Spleen (tissue), 11 donors: ENCODE results near the gene WDR59. TPM values are rescaled to one million over a fixed set of nuclear protein-coding genes. Genes with fewer than 3 reads are reported as not detected.

Experiments
- DNase-seq: peaks from one replicate; pipeline ENCODE4 v3.0.0-alpha.2; 2020
- H3K27ac ChIP-seq, 8 donors: fragments of 200-600 bp; sonication (generic) in 7 of 8; 1 replicate in 4 of 8; 2 replicates in 4 of 8; pipeline versions ENCODE4 v1.5.0 to v1.8.0; 2016 to 2021; ENCODE audit warnings: inconsistent platforms in 4 of 8, mild to moderate bottlenecking in 4 of 8, moderate library complexity in 1 of 8
- H3K27me3 ChIP-seq, 7 donors: fragments of 200-600 bp; sonication (generic) in 6 of 7; replicated peaks in 1 of 7; 1 replicate in 4 of 7; 2 replicates in 3 of 7; pipeline versions ENCODE4 v1.5.0 to v1.8.0; 2016 to 2021; ENCODE audit warnings: inconsistent platforms in 3 of 7, mild to moderate bottlenecking in 1 of 7
- H3K36me3 ChIP-seq, 6 donors: fragments of 200-600 bp; sonication (generic) in 5 of 6; 1 replicate in 4 of 6; 2 replicates in 2 of 6; pipeline versions ENCODE4 v1.5.0 to v1.8.0; 2016 to 2021; ENCODE audit warnings: inconsistent platforms in 2 of 6
- H3K4me1 ChIP-seq, 6 donors: fragments of 200-600 bp; sonication (generic) in 5 of 6; 1 replicate in 3 of 6; 2 replicates in 3 of 6; pipeline versions ENCODE4 v1.5.0 to v1.8.0; 2016 to 2021; ENCODE audit warnings: inconsistent platforms in 3 of 6
- H3K4me3 ChIP-seq, 8 donors: fragments of 200-600 bp; sonication (generic) in 7 of 8; 1 replicate in 4 of 8; 2 replicates in 4 of 8; pipeline versions ENCODE4 v1.5.0 to v1.8.0; 2016 to 2021; ENCODE audit warnings: inconsistent platforms in 4 of 8, mild to moderate bottlenecking in 4 of 8, moderate library complexity in 2 of 8
- H3K9me3 ChIP-seq, 8 donors: fragments of 200-600 bp; sonication (generic) in 7 of 8; 1 replicate in 4 of 8; 2 replicates in 4 of 8; pipeline versions ENCODE4 v1.5.0 to v1.8.0; 2016 to 2021; ENCODE audit warnings: inconsistent platforms in 4 of 8
- CTCF ChIP-seq, 11 experiments: fragments of 200-600 bp in 7 of 11; fragments of 450-650 bp in 4 of 11; sonication (generic) in 4 of 11; IDR thresholded peaks in 8 of 11; conservative IDR thresholded peaks in 3 of 11; 1 replicate in 7 of 11; 2 replicates in 4 of 11; pipeline versions ENCODE4 v1.4.0 to v1.8.0; 2016 to 2021; ENCODE audit warnings: antibody characterized with exemption in 11 of 11, inconsistent platforms in 4 of 11, mild to moderate bottlenecking in 1 of 11
- POLR2A ChIP-seq, 3 donors: fragments of 450-650 bp; IDR thresholded peaks; one replicate each; pipeline ENCODE4 v1.5.1; 2017; ENCODE audit warnings: antibody characterized with exemption in 3 of 3, mild to moderate bottlenecking in 1 of 3
- POLR2AphosphoS5 ChIP-seq, 3 donors: sonication (generic); formaldehyde crosslinking; IDR thresholded peaks; one replicate each; pipeline ENCODE4 v1.5.1; 2017; ENCODE audit warnings: antibody characterized with exemption in 3 of 3
- WGBS, 5 donors: extraction: QIAGEN DNeasy Blood & Tissue Kit in 3 of 5; methylation state at CpG; one replicate each; pipeline versions ENCODE4 v1.1.5 to v1.1.7; 2013 to 2018; 5-methylcytosine and 5-hydroxymethylcytosine counted together
- intact Hi-C: fragments of 100-400 bp; cut with DNase I; formaldehyde crosslinking; loops from one replicate; pipeline ENCODE4 v1.15.0; 2023; ENCODE audit warnings: low total_unique reads
- polyA plus RNA-seq, 3 donors: library from polyadenylated mRNA; stranded (reverse); fragments of 200-250 nt; gene quantifications; one replicate each; pipeline ENCODE4 v1.2.1, GENCODE V29; 2013
- total RNA-seq, 7 donors: library from RNA; depleted of rRNA in 3 of 7; stranded (reverse); fragments of >200 nt in 3 of 7; fragmentation: NEBNext Ultra II Directional in 4 of 7; extraction: Animal tissue kit (Norgen Biotek cat#: 25700) in 4 of 7; gene quantifications; one replicate each; pipeline versions ENCODE4 v1.1.0 to v1.2.1, GENCODE V29; 2016 to 2021
- donor health status: healthy with polysubstance abuse.
- donor health status: DM: no; HTN: no; CAD: no; lungs with moderate emphysema.
- donor health status: DM: no; HTN: no; CAD: no.
- donor health status: Bipolar disorder and iron deficiency.
- donor health status: healthy.
- donor health status: DM: no; HTN: no; CAD: no.
- donor health status: DM: yes; HTN: yes; CAD: no.

WDR59 gene
- total and polyA plus RNA-seq, 10 donors, result 18.1 to 76.7 (median 46.4) TPM

GRCh38 chr16:74887084-74887483 is 97.8 kb downstream of the WDR59 start:
- intact Hi-C loops, result no loop called here
- TF ChIP-seq POLR2A (IDR thresholded peaks at IDR 0.05) (no peak), CTCF (IDR thresholded peaks at IDR 0.05 in 8 of 11, conservative IDR thresholded peaks at IDR 0.05 in 3 of 11) (no peak), POLR2AphosphoS5 (IDR thresholded peaks at IDR 0.05) (no peak)
- no peaks in the 10 kb centered on the region for H3K4me1 ChIP-seq
- no peaks in the 10 kb centered on the region for H3K27me3 ChIP-seq
- no peaks in the 10 kb centered on the region for H3K9me3 ChIP-seq
- H3K4me3 ChIP-seq, result no peak overlapping the region
- WGBS, 5 donors, result 95 to 97% (median 97%) methylated on average over 2 of the region's 2 CpGs
- H3K27ac ChIP-seq, result no peak overlapping the region
- DNase-seq, result no peak
- peaks cover 0 to 100% (median 76%) of the 10 kb centered on the region in 6 donors for H3K36me3 ChIP-seq

- intact Hi-C loops, result no loop called here
- H3K27ac ChIP-seq, result no peak overlapping the region
- H3K36me3 ChIP-seq, result peaks cover 0 to 100% (median 49%) of the 10 kb centered on the region in 6 donors
- no peak overlapping the region for H3K4me3 ChIP-seq
- 92 to 97% (median 96%) methylated on average over 7 of the region's 7 CpGs for WGBS, 5 donors
- no peaks in the 10 kb centered on the region for H3K4me1 ChIP-seq
- no peak for TF ChIP-seq CTCF (IDR thresholded peaks at IDR 0.05 in 8 of 11, conservative IDR thresholded peaks at IDR 0.05 in 3 of 11)
- TF ChIP-seq POLR2AphosphoS5 (IDR thresholded peaks at IDR 0.05), result no peak
- TF ChIP-seq POLR2A (IDR thresholded peaks at IDR 0.05), result no peak
- no peaks in the 10 kb centered on the region for H3K27me3 ChIP-seq
- no peaks in the 10 kb centered on the region for H3K9me3 ChIP-seq
- no peak for DNase-seq
Measured at GRCh38 chr16:74877706-74878105, 107.2 kb downstream of the WDR59 start.

- no peak overlapping the region for H3K4me3 ChIP-seq
- TF ChIP-seq POLR2A (IDR thresholded peaks at IDR 0.05) (no peak), CTCF (IDR thresholded peaks at IDR 0.05 in 8 of 11, conservative IDR thresholded peaks at IDR 0.05 in 3 of 11) (no peak), POLR2AphosphoS5 (IDR thresholded peaks at IDR 0.05) (no peak)
- H3K27me3 ChIP-seq, result no peaks in the 10 kb centered on the region
- H3K9me3 ChIP-seq, result no peaks in the 10 kb centered on the region
- intact Hi-C loops, result no loop called here
- WGBS, 5 donors, result 92 to 95% (median 93%) methylated on average over 13 of the region's 13 CpGs
- no peaks in the 10 kb centered on the region for H3K4me1 ChIP-seq
- no peak for DNase-seq
- no peak overlapping the region for H3K27ac ChIP-seq
- peaks cover 0 to 91% (median 30%) of the 10 kb centered on the region in 6 donors for H3K36me3 ChIP-seq
Measured at GRCh38 chr16:74874912-74875546, 109.9 kb downstream of the WDR59 start.

DNA sequence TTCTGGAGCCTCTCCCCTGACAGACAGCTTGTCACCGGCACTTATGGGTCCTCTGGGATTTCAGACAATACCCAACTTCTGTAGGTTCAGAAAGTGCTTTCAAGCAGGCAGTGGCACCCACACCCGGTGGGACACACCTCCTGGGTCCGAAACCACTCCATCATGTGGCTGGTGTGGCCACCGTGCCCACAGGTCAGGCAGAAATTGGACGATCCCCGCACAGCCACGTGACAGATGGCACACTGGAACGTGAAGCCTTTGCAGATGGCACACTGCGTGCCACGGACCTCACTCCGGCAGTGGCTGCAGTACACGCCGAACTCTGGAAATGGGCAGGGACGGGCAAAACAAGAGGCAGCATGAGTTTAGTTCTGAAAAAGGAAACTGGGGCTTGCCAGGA is 110.8 kb downstream of the WDR59 start:
- DNase-seq, result no peak
- H3K4me1 ChIP-seq, result no peaks in the 10 kb centered on the region
- no peaks in the 10 kb centered on the region for H3K9me3 ChIP-seq
- H3K36me3 ChIP-seq, result peaks cover 0 to 82% (median 25%) of the 10 kb centered on the region in 6 donors
- no peak overlapping the region for H3K4me3 ChIP-seq
- H3K27ac ChIP-seq, result no peak overlapping the region
- TF ChIP-seq CTCF (IDR thresholded peaks at IDR 0.05 in 8 of 11, conservative IDR thresholded peaks at IDR 0.05 in 3 of 11) (no peak), POLR2AphosphoS5 (IDR thresholded peaks at IDR 0.05) (peak in 1 of 3 donors; percentile 9), POLR2A (IDR thresholded peaks at IDR 0.05) (no peak)
- intact Hi-C loops, result no loop called here
- WGBS, 5 donors, result 93 to 95% (median 94%) methylated on average over 12 to 14 of the region's 14 CpGs
- no peaks in the 10 kb centered on the region for H3K27me3 ChIP-seq
